Panc1 (cell line): Measurements from ENCODE around the gene ALK. TPM values are rescaled to one million over a fixed set of nuclear protein-coding genes. Genes with fewer than 3 reads are reported as not detected.

Experiments
- ATAC-seq: fragments of 200-7000 bp; cut with Tn5 transposase; 2 replicates; pipeline ENCODE4 v1.9.1; 2020; ENCODE audit warnings: mild to moderate bottlenecking, moderate library complexity
- BruUV-seq: library from RNA; stranded (reverse); fragments of 400-500 nt; replicated peaks from 2 replicates; lab custom pipeline; 2021; lab: Mats Ljungman, UMichigan
- CTCF ChIA-PET: fragments of 300-600 bp; sonication (Branson Sonifier 250); formaldehyde crosslinking; loops from one replicate; lab custom pipeline; 2022; ENCODE audit warnings: antibody characterized with exemption; lab: Charles Lee
- POLR2A ChIA-PET: fragments of 300-600 bp; sonication (Branson Sonifier 250); formaldehyde crosslinking; loops from one replicate; lab custom pipeline; 2022; ENCODE audit warnings: antibody characterized with exemption; lab: Charles Lee
- DNase-seq: peaks from one replicate; pipeline ENCODE4 v3.0.0-alpha.2; 2010; ENCODE audit warnings: low read depth, low spot score
- H3K27ac ChIP-seq: 2 replicates; pipeline ENCODE4 v1.5.1; 2011; ENCODE audit warnings: mild to moderate bottlenecking, low read length, inconsistent platforms
- H3K27me3 ChIP-seq: fragments of 200-500 bp; sonication (Bioruptor generic); 2 replicates; pipeline ENCODE4 v1.6.0; 2014; ENCODE audit warnings: low read length, inconsistent platforms; ENCODE audit not compliant: control insufficient read depth, insufficient read depth
- H3K36me3 ChIP-seq: fragments of 200-500 bp; sonication (Bioruptor generic); 2 replicates; pipeline ENCODE4 v1.5.1; 2014; ENCODE audit warnings: inconsistent platforms, mild to moderate bottlenecking, low read length, moderate library complexity; ENCODE audit not compliant: control insufficient read depth, insufficient read depth
- H3K4me1 ChIP-seq: 2 replicates; pipeline ENCODE4 v1.5.1; 2011; ENCODE audit warnings: inconsistent platforms, mild to moderate bottlenecking, low read length, moderate library complexity; ENCODE audit not compliant: control insufficient read depth, insufficient read depth
- H3K4me3 ChIP-seq, 2 experiments: 2 replicates each; pipeline ENCODE4 v1.5.1; 2011 to 2012; ENCODE audit warnings: low read depth in 2 of 2, low read length in 2 of 2, mild to moderate bottlenecking in 2 of 2, inconsistent platforms in 1 of 2, moderate library complexity in 1 of 2
- H3K9me3 ChIP-seq: fragments of 200-500 bp; sonication (Bioruptor generic); 2 replicates; pipeline ENCODE4 v1.5.1; 2014; ENCODE audit warnings: low read depth, mild to moderate bottlenecking, inconsistent platforms, low read length, moderate library complexity; ENCODE audit not compliant: control insufficient read depth, insufficient read depth
- POLR2AphosphoS5 ChIP-seq: IDR thresholded peaks from 2 replicates; pipeline ENCODE4 v1.6.1; 2012; ENCODE audit warnings: mild to moderate bottlenecking, low read depth, low read length, moderate library complexity
- SIN3A ChIP-seq: IDR thresholded peaks from 2 replicates; pipeline ENCODE4 v1.6.1; 2012; ENCODE audit warnings: low read depth, mild to moderate bottlenecking, low read length, moderate library complexity, borderline replicate concordance; ENCODE audit not compliant: insufficient read depth
- TCF7L2 ChIP-seq: IDR thresholded peaks from 2 replicates; pipeline ENCODE4 v1.6.1; 2011; ENCODE audit warnings: mild to moderate bottlenecking, low read depth, low read length, inconsistent platforms
- in situ Hi-C: cut with HindIII; loops from 2 replicates; pipeline ENCODE4 v1.10.0; 2016; ENCODE audit warnings: low sequenced_read_pairs, low pct_unique_long_range_greater_than_20kb
- intact Hi-C: fragments of 100-400 bp; cut with micrococcal nuclease; formaldehyde crosslinking; loops from one replicate; pipeline ENCODE4 v1.10.0; 2022; ENCODE audit not compliant: unreplicated experiment
- total RNA-seq: library from RNA; stranded (reverse); gene quantifications from one replicate; pipeline ENCODE4 v1.2.1, GENCODE V29; 2021; ENCODE audit not compliant: unreplicated experiment
- TF ChIP-seq, protein P1 (sequence below), 2 experiments: IDR thresholded peaks; 2 replicates each; pipeline ENCODE4 v1.6.1; 2011 to 2012; ENCODE audit warnings: low read depth in 2 of 2, control low read depth in 1 of 2, low read length in 1 of 2, mild to moderate bottlenecking in 1 of 2, moderate library complexity in 1 of 2; ENCODE audit not compliant: insufficient read depth in 1 of 2
- TF ChIP-seq, protein P2 (sequence below): fragments of 450-650 bp; IDR thresholded peaks from 2 replicates; pipeline ENCODE4 v1.5.1; 2017; ENCODE audit warnings: mild to moderate bottlenecking

Gene ALK
- total RNA-seq, 1 experiment from 2014 or later: not detected

- ATAC-seq (no peak), DNase-seq (no peak)
- no TSS peak for BruUV-seq
- CTCF ChIA-PET: no interaction called here
- Histone ChIP-seq H3K27ac (no peak overlapping the region), H3K4me3 (no peak overlapping the region), H3K4me1 (no peaks in the 10 kb centered on the region), H3K9me3 (no peaks in the 10 kb centered on the region), H3K36me3 (no peaks in the 10 kb centered on the region), H3K27me3 (no peaks in the 10 kb centered on the region)
- POLR2A ChIA-PET: no interaction called here
- in situ Hi-C loops (no loop called here), intact Hi-C loops (no loop called here)
- TF ChIP-seq SIN3A (no peak), POLR2AphosphoS5 (no peak)
- TF ChIP-seq, protein P1, sequence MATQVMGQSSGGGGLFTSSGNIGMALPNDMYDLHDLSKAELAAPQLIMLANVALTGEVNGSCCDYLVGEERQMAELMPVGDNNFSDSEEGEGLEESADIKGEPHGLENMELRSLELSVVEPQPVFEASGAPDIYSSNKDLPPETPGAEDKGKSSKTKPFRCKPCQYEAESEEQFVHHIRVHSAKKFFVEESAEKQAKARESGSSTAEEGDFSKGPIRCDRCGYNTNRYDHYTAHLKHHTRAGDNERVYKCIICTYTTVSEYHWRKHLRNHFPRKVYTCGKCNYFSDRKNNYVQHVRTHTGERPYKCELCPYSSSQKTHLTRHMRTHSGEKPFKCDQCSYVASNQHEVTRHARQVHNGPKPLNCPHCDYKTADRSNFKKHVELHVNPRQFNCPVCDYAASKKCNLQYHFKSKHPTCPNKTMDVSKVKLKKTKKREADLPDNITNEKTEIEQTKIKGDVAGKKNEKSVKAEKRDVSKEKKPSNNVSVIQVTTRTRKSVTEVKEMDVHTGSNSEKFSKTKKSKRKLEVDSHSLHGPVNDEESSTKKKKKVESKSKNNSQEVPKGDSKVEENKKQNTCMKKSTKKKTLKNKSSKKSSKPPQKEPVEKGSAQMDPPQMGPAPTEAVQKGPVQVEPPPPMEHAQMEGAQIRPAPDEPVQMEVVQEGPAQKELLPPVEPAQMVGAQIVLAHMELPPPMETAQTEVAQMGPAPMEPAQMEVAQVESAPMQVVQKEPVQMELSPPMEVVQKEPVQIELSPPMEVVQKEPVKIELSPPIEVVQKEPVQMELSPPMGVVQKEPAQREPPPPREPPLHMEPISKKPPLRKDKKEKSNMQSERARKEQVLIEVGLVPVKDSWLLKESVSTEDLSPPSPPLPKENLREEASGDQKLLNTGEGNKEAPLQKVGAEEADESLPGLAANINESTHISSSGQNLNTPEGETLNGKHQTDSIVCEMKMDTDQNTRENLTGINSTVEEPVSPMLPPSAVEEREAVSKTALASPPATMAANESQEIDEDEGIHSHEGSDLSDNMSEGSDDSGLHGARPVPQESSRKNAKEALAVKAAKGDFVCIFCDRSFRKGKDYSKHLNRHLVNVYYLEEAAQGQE (IDR thresholded peaks at IDR 0.05; ENCODE audit: insufficient read depth in 1 of 2, low read depth in 2 of 2, low read length in 1 of 2): no peak
These were observed 718.4 kb downstream of the ALK start for GRCh38 chr2:29202819-29203495.

DNA sequence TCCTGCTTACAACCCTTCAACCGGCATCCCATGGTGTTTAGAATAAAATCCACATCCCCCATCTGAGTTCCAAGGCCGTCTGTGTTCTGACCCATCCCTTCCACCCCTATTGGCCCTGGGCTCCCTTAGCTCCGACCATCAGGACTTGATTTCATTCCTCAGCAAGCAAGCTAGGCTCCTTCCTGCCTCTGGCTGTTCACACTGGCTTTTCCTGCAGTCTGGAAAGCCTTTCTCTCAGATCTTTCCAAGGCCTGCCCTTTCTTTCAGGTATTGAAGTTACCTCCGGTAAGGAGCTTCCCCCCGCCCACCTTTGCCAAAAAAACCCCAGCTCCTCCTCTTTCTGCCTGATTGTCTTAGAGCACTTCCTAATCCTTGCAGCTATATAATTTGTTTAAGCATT is 719.4 kb downstream of the ALK start:
- in situ Hi-C loops (no loop called here), intact Hi-C loops (no loop called here)
- Histone ChIP-seq H3K4me1 (no peaks in the 10 kb centered on the region), H3K27ac (no peak overlapping the region), H3K27me3 (no peaks in the 10 kb centered on the region), H3K36me3 (no peaks in the 10 kb centered on the region), H3K9me3 (no peaks in the 10 kb centered on the region), H3K4me3 (no peak overlapping the region)
- ATAC-seq (no peak), DNase-seq (no peak)
- ChIA-PET CTCF (interaction anchor here (0.6 to 0.7 kb wide), 2 partner anchors 93 to 919 kb away, joined by 3 to 5 read pairs; no protein-coding TSS in a partner anchor), POLR2A (no interaction called here)
- TF ChIP-seq, protein P2, sequence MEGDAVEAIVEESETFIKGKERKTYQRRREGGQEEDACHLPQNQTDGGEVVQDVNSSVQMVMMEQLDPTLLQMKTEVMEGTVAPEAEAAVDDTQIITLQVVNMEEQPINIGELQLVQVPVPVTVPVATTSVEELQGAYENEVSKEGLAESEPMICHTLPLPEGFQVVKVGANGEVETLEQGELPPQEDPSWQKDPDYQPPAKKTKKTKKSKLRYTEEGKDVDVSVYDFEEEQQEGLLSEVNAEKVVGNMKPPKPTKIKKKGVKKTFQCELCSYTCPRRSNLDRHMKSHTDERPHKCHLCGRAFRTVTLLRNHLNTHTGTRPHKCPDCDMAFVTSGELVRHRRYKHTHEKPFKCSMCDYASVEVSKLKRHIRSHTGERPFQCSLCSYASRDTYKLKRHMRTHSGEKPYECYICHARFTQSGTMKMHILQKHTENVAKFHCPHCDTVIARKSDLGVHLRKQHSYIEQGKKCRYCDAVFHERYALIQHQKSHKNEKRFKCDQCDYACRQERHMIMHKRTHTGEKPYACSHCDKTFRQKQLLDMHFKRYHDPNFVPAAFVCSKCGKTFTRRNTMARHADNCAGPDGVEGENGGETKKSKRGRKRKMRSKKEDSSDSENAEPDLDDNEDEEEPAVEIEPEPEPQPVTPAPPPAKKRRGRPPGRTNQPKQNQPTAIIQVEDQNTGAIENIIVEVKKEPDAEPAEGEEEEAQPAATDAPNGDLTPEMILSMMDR: no peak
- TF ChIP-seq SIN3A (no peak), POLR2AphosphoS5 (no peak), TCF7L2 (no peak)
- TF ChIP-seq, protein P1 (IDR thresholded peaks at IDR 0.05; ENCODE audit: insufficient read depth in 1 of 2, low read depth in 2 of 2, low read length in 1 of 2): no peak
- BruUV-seq: no TSS peak
